Measurements from ENCODE around the gene ABCG4. TPM values are rescaled to one million over a fixed set of nuclear protein-coding genes. Genes with fewer than 3 reads are reported as not detected.
"Not testable (repeated sequence)": the region's sequence is repeated elsewhere in the genome, so short reads cannot be mapped to it uniquely, and the experiment has no call there.

Gene ABCG4
- total RNA-seq, 1 donor from 2014 or later = 1.3 TPM

GRCh38 chr11:119125821-119126220 lies 23.0 kb upstream of the ABCG4 start:
- no peak overlapping the region for H3K27ac Mint-ChIP-seq
- peaks cover 9% of the 10 kb centered on the region for H3K36me3 Mint-ChIP-seq
- no peaks in the 10 kb centered on the region for H3K27me3 Mint-ChIP-seq
- DNase-seq (ENCODE audit: extremely low spot score, unreplicated experiment) = no peak
- no peak overlapping the region for H3K4me3 Mint-ChIP-seq
- H3K4me1 Mint-ChIP-seq (ENCODE audit: unreplicated experiment) = peaks cover 11% of the 10 kb centered on the region
- no peaks in the 10 kb centered on the region for H3K9me3 Mint-ChIP-seq
- TF ChIP-seq CTCF (conservative IDR thresholded peaks at IDR 0.05) = no peak

GRCh38 chr11:119126675-119127268 lies 22.1 kb upstream of the ABCG4 start:
- Mint-ChIP-seq H3K9me3 (no peaks in the 10 kb centered on the region), H3K27me3 (no peaks in the 10 kb centered on the region), H3K36me3 (peaks cover 9% of the 10 kb centered on the region), H3K4me1 (ENCODE audit: unreplicated experiment) (peaks cover 7% of the 10 kb centered on the region), H3K4me3 (no peak overlapping the region), H3K27ac (no peak overlapping the region)
- no peak for DNase-seq (ENCODE audit: extremely low spot score, unreplicated experiment)
- no peak for TF ChIP-seq CTCF (conservative IDR thresholded peaks at IDR 0.05)

- TF ChIP-seq CTCF (conservative IDR thresholded peaks at IDR 0.05) = no peak
- Mint-ChIP-seq H3K36me3 (peaks cover 18% of the 10 kb centered on the region), H3K4me3 (no peak overlapping the region), H3K27ac (no peak overlapping the region), H3K4me1 (ENCODE audit: unreplicated experiment) (no peaks in the 10 kb centered on the region), H3K27me3 (no peaks in the 10 kb centered on the region), H3K9me3 (no peaks in the 10 kb centered on the region)
- DNase-seq (ENCODE audit: extremely low spot score, unreplicated experiment) = no peak
These were observed 18.2 kb upstream of the ABCG4 start for GRCh38 chr11:119130662-119131061.

- no peaks in the 10 kb centered on the region for H3K9me3 Mint-ChIP-seq
- TF ChIP-seq CTCF (conservative IDR thresholded peaks at IDR 0.05) = peak; percentile 65
- no peak overlapping the region for H3K4me3 Mint-ChIP-seq
- H3K27me3 Mint-ChIP-seq = peaks cover 10% of the 10 kb centered on the region
- no peaks in the 10 kb centered on the region for H3K4me1 Mint-ChIP-seq (ENCODE audit: unreplicated experiment)
- H3K36me3 Mint-ChIP-seq = peaks cover 18% of the 10 kb centered on the region
- DNase-seq (ENCODE audit: extremely low spot score, unreplicated experiment) = no peak
- no peak overlapping the region for H3K27ac Mint-ChIP-seq
These were observed 14.4 kb upstream of the ABCG4 start for GRCh38 chr11:119134389-119134978.

- H3K27ac Mint-ChIP-seq; H3K4me1 Mint-ChIP-seq (ENCODE audit: unreplicated experiment); H3K36me3 Mint-ChIP-seq; H3K4me3 Mint-ChIP-seq; H3K9me3 Mint-ChIP-seq; DNase-seq (ENCODE audit: extremely low spot score, unreplicated experiment): not testable (repeated sequence)
- H3K27me3 Mint-ChIP-seq = peaks cover 21% of the 10 kb centered on the region
These were observed 9.6 kb upstream of the ABCG4 start for GRCh38 chr11:119139276-119139675.

GRCh38 chr11:119144825-119145486 lies 3.9 kb upstream of the ABCG4 start:
- no peak overlapping the region for H3K27ac Mint-ChIP-seq
- H3K4me1 Mint-ChIP-seq (ENCODE audit: unreplicated experiment) = peaks cover 6% of the 10 kb centered on the region
- peak; percentile 80 for TF ChIP-seq CTCF (conservative IDR thresholded peaks at IDR 0.05)
- no peak for DNase-seq (ENCODE audit: extremely low spot score, unreplicated experiment)
- no peak overlapping the region for H3K4me3 Mint-ChIP-seq
- H3K27me3 Mint-ChIP-seq = peaks cover 47% of the 10 kb centered on the region
- no peaks in the 10 kb centered on the region for H3K9me3 Mint-ChIP-seq
- H3K36me3 Mint-ChIP-seq = no peaks in the 10 kb centered on the region
